K562 treated with DMSO at 1 percent for 24 hours (cell line): Measurements from ENCODE around the gene UBE2L3. TPM values are rescaled to one million over a fixed set of nuclear protein-coding genes. Genes with fewer than 3 reads are reported as not detected.

ENCODE experiments used
- total RNA-seq: library from RNA; unstranded; fragments of 300-600 nt; gene quantifications from 2 replicates; pipeline ENCODE4 v1.2.3, GENCODE V29; 2022; ENCODE audit warnings: low read depth; ENCODE audit not compliant: insufficient read depth

Gene UBE2L3
- 200 and 225 TPM in 2 replicates for total RNA-seq

DNA sequence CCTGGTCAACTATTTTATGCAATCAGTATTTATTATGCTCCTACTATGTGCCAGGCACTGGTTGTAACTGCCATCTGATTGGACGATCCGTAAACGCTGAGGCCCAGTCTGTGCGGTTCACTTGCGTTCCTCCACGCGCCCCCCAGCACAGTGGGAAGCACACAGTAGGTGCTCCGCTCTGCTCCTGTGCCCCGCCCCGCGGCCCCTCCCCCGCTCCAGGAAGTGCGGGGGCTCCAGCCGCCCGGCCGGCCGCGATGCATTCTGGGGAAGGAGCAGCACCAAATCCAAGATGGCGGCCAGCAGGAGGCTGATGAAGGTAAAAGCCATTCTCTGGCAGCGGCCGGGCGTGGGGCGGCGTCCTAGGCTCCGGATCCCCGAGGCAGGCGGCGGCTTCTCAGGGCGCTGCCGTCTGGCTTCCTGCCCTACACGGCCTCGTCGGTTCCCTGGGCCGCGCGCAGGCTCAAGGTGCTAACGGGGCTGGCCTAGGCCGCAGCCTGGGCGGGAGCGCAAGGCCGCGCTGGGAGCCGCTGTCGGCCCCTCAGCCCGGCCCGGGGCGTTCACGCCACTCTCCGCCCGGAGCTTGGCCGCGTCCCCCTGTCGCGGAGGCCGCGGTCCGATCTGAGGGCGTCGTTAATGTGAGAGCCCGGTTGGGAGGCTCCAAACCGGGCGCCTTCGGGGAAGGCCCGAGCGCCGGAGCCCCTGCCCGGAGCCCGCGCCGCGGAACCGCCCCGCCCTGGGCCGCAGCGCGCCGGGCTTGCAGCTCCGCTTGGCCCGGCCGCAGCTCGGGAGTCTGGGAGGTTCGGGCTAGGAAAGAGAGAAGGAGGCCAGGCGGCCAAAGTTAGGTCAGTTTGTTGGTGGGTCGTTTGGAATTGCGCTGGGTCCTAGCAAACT lies at the start of gene UBE2L3:
UBE2L3 (plus strand) TSS at position 259 of the 891 bp plus-strand sequence; CDS start at position 290, 31 bp downstream.

GRCh38 chr22:21551361-21551760 lies 16.2 kb upstream of the UBE2L3 start, which contains the start of gene RIMBP3C:
TSS of gene RIMBP3C (minus strand) at chr22:21551461. CDS start at chr22:21550976, 485 bp downstream.

GRCh38 chr22:21629255-21630149 lies 62.0 kb downstream of the UBE2L3 start, which contains the start of gene YDJC:
TSS of gene YDJC (minus strand) at chr22:21630022. CDS start at chr22:21630014, 8 bp downstream.

DNA sequence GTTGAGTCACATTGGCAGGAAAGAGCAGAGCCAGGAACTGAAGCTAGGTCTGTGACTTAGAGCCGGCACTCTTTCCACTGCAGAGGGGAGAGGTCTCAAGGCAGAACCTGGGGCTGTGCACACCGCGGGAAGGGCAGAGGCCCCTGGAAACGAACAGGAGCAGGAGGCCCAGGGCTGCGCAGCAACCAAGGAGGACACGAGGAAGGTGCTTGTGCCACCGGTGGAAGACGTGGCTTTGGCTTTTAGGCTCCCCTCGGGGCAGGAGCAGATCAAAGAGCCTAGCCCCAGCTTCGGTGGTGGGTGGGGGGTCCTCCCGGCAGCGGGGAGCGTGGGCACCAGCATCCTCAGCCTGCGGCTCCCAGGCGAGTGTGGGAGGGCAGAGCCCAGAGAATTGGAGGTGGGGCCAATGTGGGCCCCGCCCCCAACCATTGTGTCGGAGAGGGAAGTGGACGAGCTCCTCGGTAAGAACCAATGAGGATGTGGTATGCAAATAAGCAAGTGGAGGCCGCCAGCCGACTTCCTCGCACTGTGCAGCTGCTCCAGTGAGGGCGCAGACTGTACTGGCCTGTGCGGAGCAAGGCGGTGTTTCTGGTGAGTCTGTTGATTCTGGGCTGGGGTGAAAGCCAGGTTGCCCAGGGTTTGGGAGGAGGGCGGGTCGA lies 64.9 kb downstream of the UBE2L3 start, which contains the start of gene CCDC116:
CCDC116 (plus strand) TSS at position 524 of the 659 bp plus-strand sequence. CDS start 422 bp downstream, outside the sequence.

GRCh38 chr22:21641789-21642583 lies 74.5 kb downstream of the UBE2L3 start, which contains the start of gene SDF2L1:
TSS of gene SDF2L1 (plus strand) at chr22:21642302. CDS start at chr22:21642337, 35 bp downstream.

Other genes with a start within 250 kb of the UBE2L3 start
- gene RIMBP3B, start 184.0 kb upstream of the UBE2L3 start, total RNA-seq: 1.5 and 1.6 TPM in 2 replicates
- 51.1 and 51.2 TPM in 2 replicates for gene HIC2, start 150.3 kb upstream of the UBE2L3 start, total RNA-seq
- 30.5 and 31.5 TPM in 2 replicates for gene TMEM191C, start 100.3 kb upstream of the UBE2L3 start, total RNA-seq
- 1.4 TPM in 2 replicates for gene RIMBP3C, start 16.3 kb upstream of the UBE2L3 start, total RNA-seq
- gene YDJC, start 62.3 kb downstream of the UBE2L3 start, total RNA-seq: 545 and 654 TPM in 2 replicates
- gene CCDC116, start 65.0 kb downstream of the UBE2L3 start, total RNA-seq: 4.5 and 7.2 TPM in 2 replicates
- 861 and 964 TPM in 2 replicates for gene SDF2L1, start 74.6 kb downstream of the UBE2L3 start, total RNA-seq
- 133 and 134 TPM in 2 replicates for gene PPIL2, start 98.3 kb downstream of the UBE2L3 start, total RNA-seq
- 10.2 and 21.3 TPM in 2 replicates for gene YPEL1, start 168.1 kb downstream of the UBE2L3 start, total RNA-seq